ENCODE measurements around the gene KIAA0232.

Gene KIAA0232, protein sequence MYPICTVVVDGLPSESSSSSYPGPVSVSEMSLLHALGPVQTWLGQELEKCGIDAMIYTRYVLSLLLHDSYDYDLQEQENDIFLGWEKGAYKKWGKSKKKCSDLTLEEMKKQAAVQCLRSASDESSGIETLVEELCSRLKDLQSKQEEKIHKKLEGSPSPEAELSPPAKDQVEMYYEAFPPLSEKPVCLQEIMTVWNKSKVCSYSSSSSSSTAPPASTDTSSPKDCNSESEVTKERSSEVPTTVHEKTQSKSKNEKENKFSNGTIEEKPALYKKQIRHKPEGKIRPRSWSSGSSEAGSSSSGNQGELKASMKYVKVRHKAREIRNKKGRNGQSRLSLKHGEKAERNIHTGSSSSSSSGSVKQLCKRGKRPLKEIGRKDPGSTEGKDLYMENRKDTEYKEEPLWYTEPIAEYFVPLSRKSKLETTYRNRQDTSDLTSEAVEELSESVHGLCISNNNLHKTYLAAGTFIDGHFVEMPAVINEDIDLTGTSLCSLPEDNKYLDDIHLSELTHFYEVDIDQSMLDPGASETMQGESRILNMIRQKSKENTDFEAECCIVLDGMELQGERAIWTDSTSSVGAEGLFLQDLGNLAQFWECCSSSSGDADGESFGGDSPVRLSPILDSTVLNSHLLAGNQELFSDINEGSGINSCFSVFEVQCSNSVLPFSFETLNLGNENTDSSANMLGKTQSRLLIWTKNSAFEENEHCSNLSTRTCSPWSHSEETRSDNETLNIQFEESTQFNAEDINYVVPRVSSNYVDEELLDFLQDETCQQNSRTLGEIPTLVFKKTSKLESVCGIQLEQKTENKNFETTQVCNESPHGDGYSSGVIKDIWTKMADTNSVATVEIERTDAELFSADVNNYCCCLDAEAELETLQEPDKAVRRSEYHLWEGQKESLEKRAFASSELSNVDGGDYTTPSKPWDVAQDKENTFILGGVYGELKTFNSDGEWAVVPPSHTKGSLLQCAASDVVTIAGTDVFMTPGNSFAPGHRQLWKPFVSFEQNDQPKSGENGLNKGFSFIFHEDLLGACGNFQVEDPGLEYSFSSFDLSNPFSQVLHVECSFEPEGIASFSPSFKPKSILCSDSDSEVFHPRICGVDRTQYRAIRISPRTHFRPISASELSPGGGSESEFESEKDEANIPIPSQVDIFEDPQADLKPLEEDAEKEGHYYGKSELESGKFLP (N-terminal part only)

DNA sequence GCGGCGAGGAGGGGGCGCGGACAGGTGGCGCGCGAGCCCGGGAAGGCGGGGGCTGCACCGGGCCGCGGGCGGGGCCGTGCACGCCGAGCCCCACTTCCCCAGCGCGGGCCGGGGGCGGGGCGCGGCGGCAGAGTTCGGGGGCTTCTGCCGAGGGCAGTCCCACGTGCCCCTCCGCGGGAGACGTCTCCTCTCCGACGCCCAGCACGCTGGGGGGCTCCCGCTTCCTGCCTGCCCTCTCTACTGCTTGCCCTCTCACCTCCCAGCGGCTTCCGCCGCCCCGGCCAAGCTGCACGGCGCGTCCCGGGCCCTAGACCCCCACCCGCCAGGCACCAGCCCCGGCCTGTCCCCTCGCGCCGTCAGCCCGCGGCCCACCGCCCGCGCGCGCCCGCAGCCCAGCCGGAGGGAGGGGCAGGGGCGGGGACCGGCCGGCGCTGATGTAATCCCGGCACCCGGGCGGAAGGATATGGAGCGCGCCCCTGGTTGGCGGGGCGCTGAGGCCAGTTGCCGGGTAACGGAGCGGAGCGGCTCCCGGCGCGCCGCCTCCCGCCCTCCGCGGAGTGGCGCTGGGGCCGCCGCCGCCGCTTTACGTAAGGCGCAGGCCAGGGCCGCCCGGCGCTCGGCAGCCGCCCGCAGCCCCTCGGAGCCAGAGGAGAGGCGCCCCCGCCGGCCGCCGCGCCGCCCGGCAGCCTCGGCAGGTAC, at the start of gene KIAA0232:
KIAA0232 (plus strand) TSS at position 581 of the 699 bp plus-strand sequence. CDS start 41,727 bp downstream, outside the sequence.
- H3K27me3 ChIP-seq (ENCODE audit: control insufficient read depth, insufficient read depth, low read length) = 0 out of 2 replicates have a peak, but pooled peaks cover 6% of the 10 kb centered on the region
- H3K4me1 ChIP-seq (ENCODE audit: control insufficient read depth, insufficient read depth, low read length) = peaks cover 17% of the 10 kb centered on the region
- peak within 1 kb of the TSS; percentile 90 for H3K4me3 ChIP-seq (ENCODE audit: low read depth, low read length)
- H3K36me3 ChIP-seq (ENCODE audit: control insufficient read depth, insufficient read depth, low read length) = no peaks in the 10 kb centered on the region; the same call in none of the 2 replicates
- H3K27ac ChIP-seq (ENCODE audit: low read depth, low read length) = peak within 1 kb of the TSS; percentile 95
- H3K9me3 ChIP-seq (ENCODE audit: control insufficient read depth, insufficient read depth, low read depth, low read length) = no peaks in the 10 kb centered on the region
- peak within 1 kb of the TSS; percentile 91 for H3K9ac ChIP-seq (ENCODE audit: low read length)

DNA sequence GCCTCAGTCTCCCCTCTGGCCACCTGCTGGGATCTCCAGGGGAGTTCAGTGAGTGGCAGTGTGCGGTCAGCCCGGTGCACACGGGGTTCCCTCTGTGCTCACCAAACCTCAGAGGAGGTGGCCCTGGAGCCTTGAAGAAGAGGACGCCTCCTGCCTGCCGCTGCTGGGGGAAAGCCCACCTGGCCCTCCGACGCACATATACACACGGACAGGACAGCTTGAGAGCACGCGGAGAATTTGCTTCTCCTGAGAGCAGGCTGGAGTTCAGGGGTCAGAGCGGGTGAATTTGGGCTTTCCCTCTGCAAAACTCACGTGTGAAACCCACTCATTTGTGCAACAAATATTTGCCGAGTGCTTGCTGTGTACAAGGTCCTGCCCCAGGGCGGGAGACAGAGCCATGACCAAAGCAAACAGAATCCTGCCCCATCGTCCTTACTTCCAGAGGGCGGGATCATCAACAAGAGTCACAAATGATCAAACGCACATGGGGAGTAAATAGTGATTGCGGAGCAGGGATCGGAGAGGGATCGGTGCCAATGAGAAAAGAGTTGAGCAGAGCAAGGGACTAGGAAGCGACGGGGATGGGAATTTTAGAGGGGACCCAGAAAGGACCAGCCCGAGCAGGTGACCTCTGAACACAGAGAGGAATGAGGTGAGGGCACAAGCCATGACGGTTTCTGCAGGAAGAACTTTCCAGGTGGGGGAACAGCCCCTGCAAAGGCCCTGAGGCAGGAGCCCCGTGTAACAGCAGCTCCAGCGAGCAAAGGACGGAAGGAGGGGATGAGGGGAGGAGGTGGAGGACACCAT, 49.0 kb upstream of the KIAA0232 start:
- no peak overlapping the region for H3K27ac ChIP-seq (ENCODE audit: low read depth, low read length)
- peaks cover 17% of the 10 kb centered on the region; the same call in 1 of the 2 replicates for H3K4me1 ChIP-seq (ENCODE audit: control insufficient read depth, insufficient read depth, low read length)
- H3K4me3 ChIP-seq (ENCODE audit: low read depth, low read length) = no peak overlapping the region
- H3K27me3 ChIP-seq (ENCODE audit: control insufficient read depth, insufficient read depth, low read length) = no peaks in the 10 kb centered on the region
- H3K9ac ChIP-seq (ENCODE audit: low read length) = no peak overlapping the region
- H3K9me3 ChIP-seq (ENCODE audit: control insufficient read depth, insufficient read depth, low read depth, low read length) = no peaks in the 10 kb centered on the region
- H3K36me3 ChIP-seq (ENCODE audit: control insufficient read depth, insufficient read depth, low read length) = no peaks in the 10 kb centered on the region

DNA sequence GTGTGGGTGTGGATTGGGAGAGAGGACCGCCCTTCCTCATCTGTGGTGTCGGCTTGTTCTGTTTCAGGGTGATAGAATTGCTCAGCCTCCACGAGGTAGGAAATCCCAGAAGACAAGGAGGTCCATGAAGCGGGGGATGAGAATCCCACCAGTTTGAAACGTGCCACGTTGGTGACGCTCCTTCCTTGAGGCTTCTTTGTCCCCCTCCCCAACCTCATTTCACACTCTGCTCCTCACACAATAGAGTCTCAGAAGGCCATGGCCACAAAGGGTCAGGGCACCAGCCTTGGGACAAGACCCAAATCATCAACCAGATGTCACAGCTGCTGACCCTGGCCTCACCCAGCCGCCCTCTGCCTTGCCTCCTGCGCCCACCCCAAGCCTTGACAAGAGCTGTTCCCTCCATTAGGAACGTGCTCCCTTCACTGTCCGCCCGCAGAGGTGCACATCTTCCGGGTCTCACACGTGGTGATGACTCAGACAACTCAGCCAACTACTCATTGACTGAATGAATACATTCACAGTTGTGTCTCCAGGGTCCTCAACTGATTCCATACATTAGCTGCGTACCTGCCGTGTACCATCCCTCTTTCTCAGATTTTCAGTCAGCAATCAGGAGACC, 48.3 kb upstream of the KIAA0232 start:
- Histone ChIP-seq H3K9ac (ENCODE audit: low read length) (no peak overlapping the region), H3K9me3 (ENCODE audit: control insufficient read depth, insufficient read depth, low read depth, low read length) (no peaks in the 10 kb centered on the region; the same call in 1 of the 2 replicates), H3K36me3 (ENCODE audit: control insufficient read depth, insufficient read depth, low read length) (no peaks in the 10 kb centered on the region), H3K4me3 (ENCODE audit: low read depth, low read length) (no peak overlapping the region), H3K4me1 (ENCODE audit: control insufficient read depth, insufficient read depth, low read length) (peaks cover 17% of the 10 kb centered on the region; the same call in 1 of the 2 replicates), H3K27me3 (ENCODE audit: control insufficient read depth, insufficient read depth, low read length) (no peaks in the 10 kb centered on the region), H3K27ac (ENCODE audit: low read depth, low read length) (no peak overlapping the region)

- no peak overlapping the region for H3K27ac ChIP-seq (ENCODE audit: low read depth, low read length)
- H3K9ac ChIP-seq (ENCODE audit: low read length) = no peak overlapping the region
- no peak overlapping the region for H3K4me3 ChIP-seq (ENCODE audit: low read depth, low read length)
- peaks cover 6% of the 10 kb centered on the region; the same call in 1 of the 2 replicates for H3K9me3 ChIP-seq (ENCODE audit: control insufficient read depth, insufficient read depth, low read depth, low read length)
- no peaks in the 10 kb centered on the region for H3K36me3 ChIP-seq (ENCODE audit: control insufficient read depth, insufficient read depth, low read length)
- no peaks in the 10 kb centered on the region for H3K4me1 ChIP-seq (ENCODE audit: control insufficient read depth, insufficient read depth, low read length)
- H3K27me3 ChIP-seq (ENCODE audit: control insufficient read depth, insufficient read depth, low read length) = no peaks in the 10 kb centered on the region
Measured at GRCh38 chr4:6739920-6740319, 42.6 kb upstream of the KIAA0232 start.

GRCh38 chr4:6740347-6740746, 42.2 kb upstream of the KIAA0232 start:
- H3K4me3 ChIP-seq (ENCODE audit: low read depth, low read length) = no peak overlapping the region
- H3K36me3 ChIP-seq (ENCODE audit: control insufficient read depth, insufficient read depth, low read length) = no peaks in the 10 kb centered on the region
- H3K9me3 ChIP-seq (ENCODE audit: control insufficient read depth, insufficient read depth, low read depth, low read length) = peaks cover 6% of the 10 kb centered on the region; the same call in 1 of the 2 replicates
- H3K27me3 ChIP-seq (ENCODE audit: control insufficient read depth, insufficient read depth, low read length) = no peaks in the 10 kb centered on the region
- no peaks in the 10 kb centered on the region for H3K4me1 ChIP-seq (ENCODE audit: control insufficient read depth, insufficient read depth, low read length)
- H3K27ac ChIP-seq (ENCODE audit: low read depth, low read length) = no peak overlapping the region
- no peak overlapping the region for H3K9ac ChIP-seq (ENCODE audit: low read length)

- Histone ChIP-seq H3K4me3 (ENCODE audit: low read depth, low read length) (no peak overlapping the region), H3K9ac (ENCODE audit: low read length) (no peak overlapping the region), H3K36me3 (ENCODE audit: control insufficient read depth, insufficient read depth, low read length) (no peaks in the 10 kb centered on the region), H3K4me1 (ENCODE audit: control insufficient read depth, insufficient read depth, low read length) (no peaks in the 10 kb centered on the region), H3K27me3 (ENCODE audit: control insufficient read depth, insufficient read depth, low read length) (no peaks in the 10 kb centered on the region), H3K27ac (ENCODE audit: low read depth, low read length) (no peak overlapping the region), H3K9me3 (ENCODE audit: control insufficient read depth, insufficient read depth, low read depth, low read length) (peaks cover 6% of the 10 kb centered on the region; the same call in 1 of the 2 replicates)
Measured at GRCh38 chr4:6742507-6742906, 40.0 kb upstream of the KIAA0232 start.

DNA sequence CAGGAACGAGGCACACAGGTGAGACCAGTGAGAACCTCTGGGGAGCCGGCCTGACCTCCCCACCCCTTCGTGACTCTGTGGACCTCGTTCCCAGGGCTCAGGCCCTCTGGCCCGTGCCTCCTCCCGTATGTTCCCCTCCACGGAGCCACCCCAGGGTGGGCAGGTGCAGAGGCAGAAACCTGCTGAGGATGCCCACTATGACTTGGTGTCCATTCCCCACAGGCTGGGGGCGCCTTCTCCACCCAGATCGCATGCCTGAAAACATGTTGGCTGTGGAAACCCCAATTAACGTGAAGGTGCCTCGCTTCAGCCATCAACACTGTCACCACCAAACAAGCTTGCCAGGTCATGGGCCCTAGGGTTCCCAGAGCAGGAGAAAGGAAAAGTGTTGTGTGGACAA, 39.5 kb upstream of the KIAA0232 start:
- Histone ChIP-seq H3K4me3 (ENCODE audit: low read depth, low read length) (no peak overlapping the region), H3K36me3 (ENCODE audit: control insufficient read depth, insufficient read depth, low read length) (no peaks in the 10 kb centered on the region), H3K27me3 (ENCODE audit: control insufficient read depth, insufficient read depth, low read length) (no peaks in the 10 kb centered on the region), H3K9ac (ENCODE audit: low read length) (no peak overlapping the region), H3K4me1 (ENCODE audit: control insufficient read depth, insufficient read depth, low read length) (no peaks in the 10 kb centered on the region), H3K9me3 (ENCODE audit: control insufficient read depth, insufficient read depth, low read depth, low read length) (peaks cover 6% of the 10 kb centered on the region; the same call in 1 of the 2 replicates), H3K27ac (ENCODE audit: low read depth, low read length) (no peak overlapping the region)

DNA sequence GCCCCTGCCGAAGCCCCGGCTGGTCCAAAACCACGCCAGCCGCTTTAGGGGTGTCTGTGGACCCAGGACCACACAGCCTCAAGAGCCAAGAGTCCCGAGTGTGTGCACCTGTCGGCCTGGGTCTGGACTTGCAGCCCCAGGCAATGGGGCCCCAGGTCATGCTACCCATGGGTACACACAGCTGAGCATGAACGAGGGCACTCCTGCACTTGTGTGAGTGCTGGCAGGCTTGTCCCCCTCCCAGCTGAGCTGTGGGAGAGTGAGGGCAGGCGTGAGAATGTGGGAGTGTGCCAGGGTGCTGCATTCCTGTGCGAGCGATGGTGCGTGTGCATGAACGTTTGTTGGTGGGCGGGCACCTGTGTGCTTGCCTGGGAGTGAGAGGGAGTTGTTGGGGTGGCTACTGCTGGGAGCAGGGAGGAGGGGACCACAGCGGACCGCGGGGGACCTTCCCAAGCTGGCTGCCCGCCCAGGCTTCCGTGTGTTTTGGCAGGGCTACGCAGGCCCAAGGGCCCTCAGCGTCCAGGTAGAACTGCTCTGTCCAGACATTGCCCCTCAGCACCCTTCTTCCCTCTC, 35.7 kb upstream of the KIAA0232 start:
- H3K4me1 ChIP-seq (ENCODE audit: control insufficient read depth, insufficient read depth, low read length) = peaks cover 12% of the 10 kb centered on the region; the same call in 1 of the 2 replicates
- no peaks in the 10 kb centered on the region for H3K36me3 ChIP-seq (ENCODE audit: control insufficient read depth, insufficient read depth, low read length)
- H3K27ac ChIP-seq (ENCODE audit: low read depth, low read length) = no peak overlapping the region
- no peak overlapping the region for H3K4me3 ChIP-seq (ENCODE audit: low read depth, low read length)
- no peak overlapping the region for H3K9ac ChIP-seq (ENCODE audit: low read length)
- H3K27me3 ChIP-seq (ENCODE audit: control insufficient read depth, insufficient read depth, low read length) = no peaks in the 10 kb centered on the region
- no peaks in the 10 kb centered on the region for H3K9me3 ChIP-seq (ENCODE audit: control insufficient read depth, insufficient read depth, low read depth, low read length)

- Histone ChIP-seq H3K4me1 (ENCODE audit: control insufficient read depth, insufficient read depth, low read length) (peaks cover 14% of the 10 kb centered on the region; the same call in 1 of the 2 replicates), H3K27ac (ENCODE audit: low read depth, low read length) (no peak overlapping the region), H3K9ac (ENCODE audit: low read length) (no peak overlapping the region)
Measured at GRCh38 chr4:6747294-6748051, 35.1 kb upstream of the KIAA0232 start.

More at GRCh38 chr4:6747294-6748051, 35.1 kb upstream of the KIAA0232 start:
- H3K9me3 ChIP-seq (ENCODE audit: control insufficient read depth, insufficient read depth, low read depth, low read length) = no peaks in the 10 kb centered on the region
- no peaks in the 10 kb centered on the region for H3K36me3 ChIP-seq (ENCODE audit: control insufficient read depth, insufficient read depth, low read length)
- no peak overlapping the region for H3K4me3 ChIP-seq (ENCODE audit: low read depth, low read length)
- H3K27me3 ChIP-seq (ENCODE audit: control insufficient read depth, insufficient read depth, low read length) = no peaks in the 10 kb centered on the region
